ENCODE data around the gene RDH8. TPM values are rescaled to one million over a fixed set of nuclear protein-coding genes. Genes with fewer than 3 reads are reported as not detected.

RDH8 gene
- total and polyA plus RNA-seq, 7 donors: not detected

DNA sequence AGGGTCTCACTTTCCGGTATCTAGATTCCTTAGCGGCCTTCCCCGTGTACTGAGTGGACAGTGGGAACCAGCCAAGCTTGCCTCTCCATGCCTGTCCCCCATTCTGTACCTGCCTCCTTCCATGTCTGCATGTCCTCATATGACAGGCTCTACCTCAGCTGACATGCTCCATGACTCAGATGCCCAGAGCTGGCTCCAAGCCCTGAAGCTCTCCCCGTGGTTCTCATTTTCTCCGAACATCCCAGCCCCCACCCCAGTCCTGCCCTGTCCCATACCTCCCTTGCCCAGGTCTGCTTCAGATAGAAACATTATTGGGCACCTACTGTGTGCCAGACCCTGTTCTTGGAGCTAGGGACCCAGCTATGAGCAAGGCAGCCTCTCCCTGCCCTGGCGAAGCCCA lies 55.8 kb downstream of the RDH8 start:
- H3K4me1 ChIP-seq: no peaks in the 10 kb centered on the region
- H3K27me3 ChIP-seq: no peaks in the 10 kb centered on the region
- no peak for DNase-seq
- no peak overlapping the region for H3K4me3 ChIP-seq
- TF ChIP-seq POLR2AphosphoS5 (IDR thresholded peaks at IDR 0.05) (no peak), EP300 (IDR thresholded peaks at IDR 0.05) (no peak), POLR2A (IDR thresholded peaks at IDR 0.05) (no peak)
- TF ChIP-seq, protein P1, sequence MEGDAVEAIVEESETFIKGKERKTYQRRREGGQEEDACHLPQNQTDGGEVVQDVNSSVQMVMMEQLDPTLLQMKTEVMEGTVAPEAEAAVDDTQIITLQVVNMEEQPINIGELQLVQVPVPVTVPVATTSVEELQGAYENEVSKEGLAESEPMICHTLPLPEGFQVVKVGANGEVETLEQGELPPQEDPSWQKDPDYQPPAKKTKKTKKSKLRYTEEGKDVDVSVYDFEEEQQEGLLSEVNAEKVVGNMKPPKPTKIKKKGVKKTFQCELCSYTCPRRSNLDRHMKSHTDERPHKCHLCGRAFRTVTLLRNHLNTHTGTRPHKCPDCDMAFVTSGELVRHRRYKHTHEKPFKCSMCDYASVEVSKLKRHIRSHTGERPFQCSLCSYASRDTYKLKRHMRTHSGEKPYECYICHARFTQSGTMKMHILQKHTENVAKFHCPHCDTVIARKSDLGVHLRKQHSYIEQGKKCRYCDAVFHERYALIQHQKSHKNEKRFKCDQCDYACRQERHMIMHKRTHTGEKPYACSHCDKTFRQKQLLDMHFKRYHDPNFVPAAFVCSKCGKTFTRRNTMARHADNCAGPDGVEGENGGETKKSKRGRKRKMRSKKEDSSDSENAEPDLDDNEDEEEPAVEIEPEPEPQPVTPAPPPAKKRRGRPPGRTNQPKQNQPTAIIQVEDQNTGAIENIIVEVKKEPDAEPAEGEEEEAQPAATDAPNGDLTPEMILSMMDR (IDR thresholded peaks at IDR 0.05): no peak
- H3K9me3 ChIP-seq: peaks cover 0 to under 1% (median under 1%) of the 10 kb centered on the region in 4 donors
- WGBS, 2 donors: 69 to 74% methylated on average over 6 of the region's 6 CpGs
- intact Hi-C loops (cut with DNase I): no loop called here
- H3K27ac ChIP-seq: no peak overlapping the region
- no peaks in the 10 kb centered on the region for H3K36me3 ChIP-seq

DNA sequence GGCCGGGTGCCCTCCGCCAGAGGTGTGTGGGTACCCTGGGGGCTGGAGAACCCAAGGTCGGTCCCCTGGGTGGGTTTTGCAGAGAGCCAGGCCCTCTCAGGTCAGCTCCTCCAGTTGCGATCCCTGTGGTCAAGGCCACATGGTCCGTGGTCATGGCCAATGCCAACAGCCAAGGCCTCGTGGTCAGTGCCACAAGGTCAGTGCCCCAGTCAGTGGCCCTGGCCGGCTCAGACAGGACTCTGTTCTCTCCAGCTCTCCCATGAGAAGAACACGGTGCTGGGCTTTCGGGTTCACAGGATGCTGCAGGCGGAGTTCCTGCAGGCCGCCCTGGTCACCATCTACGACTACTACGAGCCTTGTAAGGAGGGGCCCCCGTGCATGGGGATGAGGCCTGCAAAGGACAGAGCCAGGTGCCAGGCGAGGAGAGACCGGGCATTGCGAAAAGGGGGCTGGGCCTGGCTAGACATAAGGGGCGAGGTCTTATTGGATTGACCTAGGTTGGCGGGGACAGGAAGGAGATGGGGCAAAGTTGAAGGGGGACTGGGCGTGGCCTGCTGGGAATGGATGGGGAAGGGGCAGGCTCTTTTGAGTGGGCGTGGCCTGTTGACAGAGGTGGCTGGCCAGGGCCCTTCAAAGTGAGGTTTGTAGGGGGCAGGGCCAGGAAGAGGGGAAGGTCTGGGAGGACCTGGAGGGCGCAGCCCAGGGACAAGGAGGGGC lies 57.6 kb downstream of the RDH8 start:
- TF ChIP-seq EP300 (IDR thresholded peaks at IDR 0.05): no peak
- no peak for TF ChIP-seq POLR2A (IDR thresholded peaks at IDR 0.05)
- no peak for TF ChIP-seq POLR2AphosphoS5 (IDR thresholded peaks at IDR 0.05)
- TF ChIP-seq, protein P1 (IDR thresholded peaks at IDR 0.05): no peak
- no peak overlapping the region for H3K27ac ChIP-seq

More for the DNA sequence above, 57.6 kb downstream of the RDH8 start:
- no peaks in the 10 kb centered on the region for H3K27me3 ChIP-seq
- DNase-seq: no peak
- intact Hi-C loops (cut with DNase I): no loop called here
- 73 to 77% methylated on average over 22 of the region's 22 CpGs for WGBS, 2 donors
- no peaks in the 10 kb centered on the region for H3K36me3 ChIP-seq
- H3K9me3 ChIP-seq: peaks cover 0 to 2% (median under 1%) of the 10 kb centered on the region in 4 donors
- no peak overlapping the region for H3K4me3 ChIP-seq
- no peaks in the 10 kb centered on the region for H3K4me1 ChIP-seq

Small RNAs within 50 kb of the gene (small RNA-seq; reads per million reads assigned to genes)
- 0 reads per million in 3 donors for gene MIR5589

Other genes with a start within 250 kb of the RDH8 start
- 10 to 100 TPM; 15.8 to 48.7 (median 23.7) TPM for gene ZNF846, start 244.7 kb upstream of the RDH8 start, total RNA-seq
- gene ZNF846, start 244.7 kb upstream of the RDH8 start, polyA plus RNA-seq: 1 to 10 TPM; 3.6 to 6.7 (median 4.6) TPM
- gene FBXL12, start 194.4 kb upstream of the RDH8 start, total RNA-seq: 10 to 100 TPM; 18.3 to 31.9 (median 26.6) TPM
- gene FBXL12, start 194.4 kb upstream of the RDH8 start, polyA plus RNA-seq: 10 to 100 TPM; 14.8 to 22.4 (median 18.6) TPM
- gene UBL5, start 185.6 kb upstream of the RDH8 start, total RNA-seq: 100 to 1,000 TPM; 518 to 900 (median 674) TPM
- gene UBL5, start 185.6 kb upstream of the RDH8 start, polyA plus RNA-seq: 1,000 to 10,000 TPM in 2 of 3 donors, 100 to 1,000 TPM in 1; 532 to 1,128 (median 1,056) TPM
- gene PIN1, start 178.2 kb upstream of the RDH8 start, total RNA-seq: 100 to 1,000 TPM in 3 of 4 donors, 10 to 100 TPM in 1; 77.5 to 149 (median 142) TPM
- gene PIN1, start 178.2 kb upstream of the RDH8 start, polyA plus RNA-seq: 100 to 1,000 TPM in 2 of 3 donors, 10 to 100 TPM in 1; 87.4 to 122 (median 117) TPM
- gene OLFM2, start 77.0 kb upstream of the RDH8 start, total RNA-seq: 10 to 100 TPM in 2 of 4 donors, 1 to 10 TPM in 2; 3.3 to 19.4 (median 10.4) TPM
- gene OLFM2, start 77.0 kb upstream of the RDH8 start, polyA plus RNA-seq: 1 to 10 TPM in 1 of 3 donors, under 1 TPM in 1, not detected in 1; 0.60 to 4.3 TPM
- gene COL5A3, start 3.0 kb upstream of the RDH8 start, total RNA-seq: 10 to 100 TPM in 1 of 4 donors, 1 to 10 TPM in 3; 6.1 to 19.9 (median 8.5) TPM
- 1 to 10 TPM in 2 of 3 donors, under 1 TPM in 1; 0.46 to 8.0 (median 3.0) TPM for gene COL5A3, start 3.0 kb upstream of the RDH8 start, polyA plus RNA-seq
- gene SHFL, start 72.8 kb downstream of the RDH8 start, total RNA-seq: 10 to 100 TPM; 25.3 to 44.9 (median 27.9) TPM
- gene SHFL, start 72.8 kb downstream of the RDH8 start, polyA plus RNA-seq: 10 to 100 TPM; 17.1 to 39.0 (median 23.4) TPM
- gene ANGPTL6, start 89.2 kb downstream of the RDH8 start, total RNA-seq: not detected
- gene ANGPTL6, start 89.2 kb downstream of the RDH8 start, polyA plus RNA-seq: 1 to 10 TPM in 1 of 3 donors, under 1 TPM in 1, not detected in 1; 0.69 to 1.6 TPM
- 10 to 100 TPM; 24.6 to 29.1 (median 25.8) TPM for gene PPAN, start 92.9 kb downstream of the RDH8 start, total RNA-seq
- 10 to 100 TPM; 16.2 to 58.7 (median 18.5) TPM for gene PPAN, start 92.9 kb downstream of the RDH8 start, polyA plus RNA-seq
- 10 to 100 TPM in 1 of 4 donors, 1 to 10 TPM in 3; 2.9 to 10.3 (median 6.3) TPM for gene P2RY11, start 98.2 kb downstream of the RDH8 start, total RNA-seq
- gene P2RY11, start 98.2 kb downstream of the RDH8 start, polyA plus RNA-seq: 10 to 100 TPM in 1 of 3 donors, 1 to 10 TPM in 2; 1.2 to 18.5 (median 1.8) TPM
- gene EIF3G, start 106.4 kb downstream of the RDH8 start, total RNA-seq: 100 to 1,000 TPM; 278 to 392 (median 336) TPM
- 100 to 1,000 TPM; 103 to 210 (median 202) TPM for gene EIF3G, start 106.4 kb downstream of the RDH8 start, polyA plus RNA-seq
- gene DNMT1, start 181.5 kb downstream of the RDH8 start, total RNA-seq: 10 to 100 TPM; 22.1 to 47.6 (median 34.9) TPM
- 10 to 100 TPM; 12.0 to 47.9 (median 13.6) TPM for gene DNMT1, start 181.5 kb downstream of the RDH8 start, polyA plus RNA-seq
- gene S1PR2, start 217.8 kb downstream of the RDH8 start, total RNA-seq: 10 to 100 TPM in 3 of 4 donors, 1 to 10 TPM in 1; 7.1 to 13.0 (median 10.6) TPM
- 1 to 10 TPM; 1.2 to 3.6 (median 3.5) TPM for gene S1PR2, start 217.8 kb downstream of the RDH8 start, polyA plus RNA-seq
- 10 to 100 TPM; 37.9 to 68.9 (median 62.8) TPM for gene MRPL4, start 238.7 kb downstream of the RDH8 start, total RNA-seq
- 10 to 100 TPM; 45.1 to 85.2 (median 51.1) TPM for gene MRPL4, start 238.7 kb downstream of the RDH8 start, polyA plus RNA-seq